MV-4-11 (cell line): ENCODE measurements around the gene IGSF8.
"Not testable (repeated sequence)": the region's sequence is repeated elsewhere in the genome, so short reads cannot be mapped to it uniquely, and the experiment has no call there.

Experiments
- DNase-seq: peaks from one replicate; lab custom pipeline; 2025; lab: John Stamatoyannopoulos, UW

Gene IGSF8

GRCh38 chr1:160126342-160126741 is 27.9 kb upstream of the IGSF8 start:
- DNase-seq, result not testable (repeated sequence)

- no peak for DNase-seq
Observed at GRCh38 chr1:160125746-160126145, 27.3 kb upstream of the IGSF8 start.

GRCh38 chr1:160124705-160125478 is 26.5 kb upstream of the IGSF8 start:
- peak; percentile 38 for DNase-seq

GRCh38 chr1:160123726-160124125 is 25.3 kb upstream of the IGSF8 start:
- no peak for DNase-seq

- DNase-seq, result no peak
Observed at GRCh38 chr1:160122978-160123495, 24.6 kb upstream of the IGSF8 start.

- DNase-seq, result no peak
Observed at GRCh38 chr1:160121388-160121787, 23.0 kb upstream of the IGSF8 start.

- DNase-seq, result no peak
Observed at GRCh38 chr1:160120797-160121196, 22.4 kb upstream of the IGSF8 start.

GRCh38 chr1:160118928-160119327 is 20.5 kb upstream of the IGSF8 start:
- no peak for DNase-seq

GRCh38 chr1:160117709-160118183 is 19.3 kb upstream of the IGSF8 start:
- no peak for DNase-seq

- DNase-seq, result no peak
Observed at GRCh38 chr1:160117300-160117699, 18.9 kb upstream of the IGSF8 start.

- DNase-seq, result no peak
Observed at GRCh38 chr1:160116283-160117147, 18.1 kb upstream of the IGSF8 start.

GRCh38 chr1:160115545-160116282 is 17.3 kb upstream of the IGSF8 start, which contains the start of gene ATP1A2:
ATP1A2 (plus strand) TSS chr1:160115759; CDS start chr1:160115862, 103 bp downstream.
- DNase-seq, result no peak

- DNase-seq, result no peak
Observed at GRCh38 chr1:160114085-160114484, 15.7 kb upstream of the IGSF8 start.

GRCh38 chr1:160113407-160113806 is 15.0 kb upstream of the IGSF8 start:
- DNase-seq, result no peak

GRCh38 chr1:160112357-160112756 is 13.9 kb upstream of the IGSF8 start:
- DNase-seq, result no peak

GRCh38 chr1:160111462-160111861 is 13.0 kb upstream of the IGSF8 start:
- DNase-seq, result not testable (repeated sequence)

GRCh38 chr1:160109686-160110085 is 11.3 kb upstream of the IGSF8 start:
- no peak for DNase-seq

- peak; percentile 79 for DNase-seq
Observed at GRCh38 chr1:160108888-160109662, 10.7 kb upstream of the IGSF8 start.

- DNase-seq, result no peak
Observed at GRCh38 chr1:160107512-160107911, 9.1 kb upstream of the IGSF8 start.

- DNase-seq, result no peak
Observed at GRCh38 chr1:160105155-160105554, 6.7 kb upstream of the IGSF8 start.

GRCh38 chr1:160104486-160104885 is 6.1 kb upstream of the IGSF8 start:
- peak; percentile 29 for DNase-seq
